ENCODE results near the gene DBR1. TPM values are rescaled to one million over a fixed set of nuclear protein-coding genes. Genes with fewer than 3 reads are reported as not detected.

Gene DBR1
- total and polyA plus RNA-seq, 2 experiments from 2014 or later, result 12.3 to 16.9 TPM

GRCh38 chr3:138195481-138195880, 20.8 kb upstream of the DBR1 start:
- H3K79me2 ChIP-seq (ENCODE audit: insufficient read depth), result peaks cover 100% of the 10 kb centered on the region
- TF ChIP-seq EZH2 (IDR thresholded peaks at IDR 0.05; ENCODE audit: insufficient read depth, poor library complexity, severe bottlenecking), result no peak
- no peak for TF ChIP-seq EZH2phosphoT487 (IDR thresholded peaks at IDR 0.05; ENCODE audit: insufficient read depth, low read depth)
- no peaks in the 10 kb centered on the region for H3K27me3 ChIP-seq (replicated peaks; ENCODE audit: insufficient read depth)
- H3K36me3 ChIP-seq (ENCODE audit: low read depth), result 0 out of 2 replicates have a peak, but pooled peaks cover 3% of the 10 kb centered on the region
- no peaks in the 10 kb centered on the region for H3K9me3 ChIP-seq (ENCODE audit: low read depth)
- no peaks in the 10 kb centered on the region for H3F3A ChIP-seq (ENCODE audit: insufficient read depth)
- in situ Hi-C loops (cut with MboI), result no loop called here
- no peak overlapping the region for H3K9ac ChIP-seq
- WGBS, 2 experiments (ENCODE audit: low coverage in 1 of 2, low lambda C conversion rate in 2 of 2, missing lambda C conversion rate in 2 of 2), result 58 to 66% methylated on average over 2 of the region's 2 CpGs
- no peak overlapping the region for H3K4me2 ChIP-seq (ENCODE audit: unreplicated experiment)
- H3K4me1 ChIP-seq (ENCODE audit: insufficient read depth), result no peaks in the 10 kb centered on the region
- no peak overlapping the region for H3K27ac ChIP-seq
- DNase-seq, result no peak
- no peaks in the 10 kb centered on the region for H3K9me2 ChIP-seq (ENCODE audit: insufficient read depth)
- H3K4me3 ChIP-seq, result no peak overlapping the region
- H4K20me1 ChIP-seq (ENCODE audit: insufficient read depth), result peaks cover 17% of the 10 kb centered on the region
- no peak overlapping the region for H2AFZ ChIP-seq

GRCh38 chr3:138188013-138188730, 13.5 kb upstream of the DBR1 start:
- no peaks in the 10 kb centered on the region for H3K9me2 ChIP-seq (ENCODE audit: insufficient read depth)
- peak overlapping the region; percentile 93 for H3K27ac ChIP-seq
- H3K4me2 ChIP-seq (ENCODE audit: unreplicated experiment), result peak overlapping the region; percentile 99
- no peaks in the 10 kb centered on the region for H3K9me3 ChIP-seq (ENCODE audit: low read depth)
- H2AFZ ChIP-seq, result peak overlapping the region; percentile 89
- peaks cover 53% of the 10 kb centered on the region for H3K79me2 ChIP-seq (ENCODE audit: insufficient read depth)
- peak overlapping the region; percentile 95 for H3K9ac ChIP-seq
- 0 out of 2 replicates have a peak, but pooled peaks cover 4% of the 10 kb centered on the region for H3K36me3 ChIP-seq (ENCODE audit: low read depth)
- TF ChIP-seq EZH2 (IDR thresholded peaks at IDR 0.05; ENCODE audit: insufficient read depth, poor library complexity, severe bottlenecking), result no peak
- TF ChIP-seq EZH2phosphoT487 (IDR thresholded peaks at IDR 0.05; ENCODE audit: insufficient read depth, low read depth), result no peak
- in situ Hi-C loops (cut with MboI), result no loop called here
- peak; percentile 83 for DNase-seq
- H3K4me1 ChIP-seq (ENCODE audit: insufficient read depth), result peaks cover 15% of the 10 kb centered on the region
- H3K27me3 ChIP-seq (replicated peaks; ENCODE audit: insufficient read depth), result no peaks in the 10 kb centered on the region
- 1 to 2% methylated on average over 17 of the region's 17 CpGs for WGBS, 2 experiments (ENCODE audit: low coverage in 1 of 2, low lambda C conversion rate in 2 of 2, missing lambda C conversion rate in 2 of 2)
- H3F3A ChIP-seq (ENCODE audit: insufficient read depth), result peaks cover 13% of the 10 kb centered on the region
- peak overlapping the region; percentile 88 for H3K4me3 ChIP-seq
- no peaks in the 10 kb centered on the region; the same call in 1 of the 2 replicates for H4K20me1 ChIP-seq (ENCODE audit: insufficient read depth)

- DNase-seq, result peak; percentile 88
- 1% methylated on average over 42 to 59 of the region's 59 CpGs for WGBS, 2 experiments (ENCODE audit: low coverage in 1 of 2, low lambda C conversion rate in 2 of 2, missing lambda C conversion rate in 2 of 2)
- in situ Hi-C loops (cut with MboI), result no loop called here
- Histone ChIP-seq H3K27me3 (replicated peaks; ENCODE audit: insufficient read depth) (no peaks in the 10 kb centered on the region), H3K4me3 (peak within 1 kb of the TSS; percentile 88), H3K9me2 (ENCODE audit: insufficient read depth) (no peaks in the 10 kb centered on the region), H3K4me1 (ENCODE audit: insufficient read depth) (peaks cover 15% of the 10 kb centered on the region), H2AFZ (peak within 1 kb of the TSS; percentile 89), H3K36me3 (ENCODE audit: low read depth) (0 out of 2 replicates have a peak, but pooled peaks cover 4% of the 10 kb centered on the region), H3K27ac (peak within 1 kb of the TSS; percentile 93), H3K9ac (peak within 1 kb of the TSS; percentile 95), H3F3A (ENCODE audit: insufficient read depth) (peaks cover 13% of the 10 kb centered on the region), H4K20me1 (ENCODE audit: insufficient read depth) (no peaks in the 10 kb centered on the region; the same call in 1 of the 2 replicates), H3K4me2 (ENCODE audit: unreplicated experiment) (peak within 1 kb of the TSS; percentile 99), H3K79me2 (ENCODE audit: insufficient read depth) (peaks cover 46% of the 10 kb centered on the region), H3K9me3 (ENCODE audit: low read depth) (no peaks in the 10 kb centered on the region)
- no peak for TF ChIP-seq EZH2 (IDR thresholded peaks at IDR 0.05; ENCODE audit: insufficient read depth, poor library complexity, severe bottlenecking)
- no peak for TF ChIP-seq EZH2phosphoT487 (IDR thresholded peaks at IDR 0.05; ENCODE audit: insufficient read depth, low read depth)
Measured at GRCh38 chr3:138187296-138188012, 12.7 kb upstream of the DBR1 start, which contains the start of gene ARMC8. Gene ARMC8 (plus strand): TSS chr3:138187301. CDS start chr3:138187555, 254 bp downstream.

- Histone ChIP-seq H3K4me1 (ENCODE audit: insufficient read depth) (peaks cover 15% of the 10 kb centered on the region), H3K79me2 (ENCODE audit: insufficient read depth) (peaks cover 40% of the 10 kb centered on the region), H3K9me2 (ENCODE audit: insufficient read depth) (no peaks in the 10 kb centered on the region), H3K4me2 (ENCODE audit: unreplicated experiment) (peak overlapping the region; percentile 99), H3K27ac (peak overlapping the region; percentile 93), H3K9me3 (ENCODE audit: low read depth) (no peaks in the 10 kb centered on the region), H4K20me1 (ENCODE audit: insufficient read depth) (no peaks in the 10 kb centered on the region; the same call in 1 of the 2 replicates), H3K4me3 (peak overlapping the region; percentile 88), H2AFZ (peak overlapping the region; percentile 89), H3K27me3 (replicated peaks; ENCODE audit: insufficient read depth) (no peaks in the 10 kb centered on the region), H3K9ac (peak overlapping the region; percentile 95), H3F3A (ENCODE audit: insufficient read depth) (peaks cover 13% of the 10 kb centered on the region), H3K36me3 (ENCODE audit: low read depth) (0 out of 2 replicates have a peak, but pooled peaks cover 4% of the 10 kb centered on the region)
- in situ Hi-C loops (cut with MboI), result no loop called here
- TF ChIP-seq EZH2phosphoT487 (IDR thresholded peaks at IDR 0.05; ENCODE audit: insufficient read depth, low read depth), result no peak
- no peak for TF ChIP-seq EZH2 (IDR thresholded peaks at IDR 0.05; ENCODE audit: insufficient read depth, poor library complexity, severe bottlenecking)
- WGBS, 2 experiments (ENCODE audit: low coverage in 1 of 2, low lambda C conversion rate in 2 of 2, missing lambda C conversion rate in 2 of 2), result 0 to 1% methylated on average over 25 of the region's 25 CpGs
- DNase-seq, result peak; percentile 94
Measured at GRCh38 chr3:138186803-138187295, 12.1 kb upstream of the DBR1 start.
